HG03159 (cell line): Measurements from ENCODE around the gene IMMP2L.
"Not testable (repeated sequence)": the region's sequence is repeated elsewhere in the genome, so short reads cannot be mapped to it uniquely, and the experiment has no call there.

Experiments
- ATAC-seq: cut with Tn5 transposase; IDR thresholded peaks from one replicate; pipeline ENCODE4 v1.9.1; 2021; ENCODE audit warnings: mild to moderate bottlenecking, moderate library complexity; ENCODE audit not compliant: unreplicated experiment

The IMMP2L gene

GRCh38 chr7:110718503-110719205 lies 843.6 kb downstream of the IMMP2L start:
- ATAC-seq: no peak

- ATAC-seq: no peak
These were observed 858.1 kb downstream of the IMMP2L start for GRCh38 chr7:110704225-110704624.

GRCh38 chr7:110698576-110698975 lies 863.7 kb downstream of the IMMP2L start:
- no peak for ATAC-seq

GRCh38 chr7:110693344-110693743 lies 868.9 kb downstream of the IMMP2L start:
- no peak for ATAC-seq

GRCh38 chr7:110688908-110689307 lies 873.4 kb downstream of the IMMP2L start:
- no peak for ATAC-seq

- no peak for ATAC-seq
These were observed 876.4 kb downstream of the IMMP2L start for GRCh38 chr7:110685899-110686298.

GRCh38 chr7:110681941-110682340 lies 880.4 kb downstream of the IMMP2L start:
- no peak for ATAC-seq

- ATAC-seq: no peak
These were observed 884.9 kb downstream of the IMMP2L start for GRCh38 chr7:110677405-110677804.

GRCh38 chr7:110676785-110677184 lies 885.5 kb downstream of the IMMP2L start:
- ATAC-seq: no peak

- peak; percentile 56 for ATAC-seq
These were observed 886.7 kb downstream of the IMMP2L start for GRCh38 chr7:110675383-110676103.

- ATAC-seq: no peak
These were observed 889.1 kb downstream of the IMMP2L start for GRCh38 chr7:110673148-110673547.

- no peak for ATAC-seq
These were observed 892.9 kb downstream of the IMMP2L start for GRCh38 chr7:110669410-110669809.

- ATAC-seq: no peak
These were observed 897.5 kb downstream of the IMMP2L start for GRCh38 chr7:110664803-110665202.

GRCh38 chr7:110660637-110661036 lies 901.7 kb downstream of the IMMP2L start:
- ATAC-seq: not testable (repeated sequence)

- no peak for ATAC-seq
These were observed 912.0 kb downstream of the IMMP2L start for GRCh38 chr7:110650328-110650727.

- no peak for ATAC-seq
These were observed 915.0 kb downstream of the IMMP2L start for GRCh38 chr7:110647266-110647665.

- ATAC-seq: no peak
These were observed 915.5 kb downstream of the IMMP2L start for GRCh38 chr7:110646804-110647203.

- ATAC-seq: no peak
These were observed 916.7 kb downstream of the IMMP2L start for GRCh38 chr7:110645616-110646015.

GRCh38 chr7:110645060-110645459 lies 917.2 kb downstream of the IMMP2L start:
- ATAC-seq: no peak

- ATAC-seq: no peak
These were observed 925.0 kb downstream of the IMMP2L start for GRCh38 chr7:110637252-110637651.

GRCh38 chr7:110633313-110633712 lies 929.0 kb downstream of the IMMP2L start:
- no peak for ATAC-seq

- ATAC-seq: no peak
These were observed 935.9 kb downstream of the IMMP2L start for GRCh38 chr7:110626414-110626813.
